Vagina (tissue), 2 donors: ENCODE measurements around the gene SGCD. TPM values are rescaled to one million over a fixed set of nuclear protein-coding genes. Genes with fewer than 3 reads are reported as not detected.

ENCODE experiments used
- DNase-seq, 2 donors: peaks; one replicate each; pipeline ENCODE4 v3.0.0-alpha.2; 2017; ENCODE audit errors: extremely low spot score in 2 of 2
- H3K27ac ChIP-seq: fragments of 200-600 bp; sonication (generic); one replicate; pipeline ENCODE4 v1.5.1; 2019
- H3K27me3 ChIP-seq: fragments of 200-600 bp; sonication (generic); one replicate; pipeline ENCODE4 v1.5.1; 2019
- H3K36me3 ChIP-seq, 2 donors: fragments of 200-600 bp; sonication (generic); one replicate each; pipeline ENCODE4 v1.5.1; 2017 to 2019
- H3K4me1 ChIP-seq: fragments of 200-600 bp; sonication (generic); one replicate; pipeline ENCODE4 v1.5.1; 2019
- H3K4me3 ChIP-seq, 2 donors: fragments of 200-600 bp; sonication (generic); 1 replicate in 1 of 2; 2 replicates in 1 of 2; pipeline ENCODE4 v1.5.1; 2016 to 2019
- H3K9me3 ChIP-seq: fragments of 200-600 bp; sonication (generic); one replicate; pipeline ENCODE4 v1.5.1; 2019
- CTCF ChIP-seq, 3 experiments: fragments of 450-650 bp in 2 of 3; fragments of 200-600 bp in 1 of 3; sonication (generic) in 1 of 3; IDR thresholded peaks; one replicate each; pipeline ENCODE4 v1.5.1; 2017 to 2019; ENCODE audit warnings: antibody characterized with exemption in 3 of 3, mild to moderate bottlenecking in 2 of 3, moderate library complexity in 2 of 3
- POLR2A ChIP-seq, 2 donors: fragments of 450-650 bp; IDR thresholded peaks; one replicate each; pipeline ENCODE4 v1.6.1; 2017; ENCODE audit warnings: antibody characterized with exemption in 2 of 2, mild to moderate bottlenecking in 2 of 2, moderate library complexity in 2 of 2
- POLR2AphosphoS5 ChIP-seq, 2 donors: sonication (generic); formaldehyde crosslinking; IDR thresholded peaks; one replicate each; pipeline ENCODE4 v1.9.0; 2017; ENCODE audit warnings: antibody characterized with exemption in 2 of 2, mild to moderate bottlenecking in 2 of 2, low read depth in 1 of 2; ENCODE audit not compliant: insufficient read depth in 1 of 2
- intact Hi-C: fragments of 100-400 bp; cut with DNase I; formaldehyde crosslinking; loops from one replicate; pipeline ENCODE4 v1.15.1; 2023
- total RNA-seq: library from RNA; depleted of rRNA; stranded (reverse); fragments of >200 nt; gene quantifications from one replicate; pipeline ENCODE4 v1.2.3, GENCODE V29; 2016

Gene SGCD
- total RNA-seq, 1 donor from 2014 or later, result 6.9 TPM

GRCh38 chr5:156380848-156381247, 53.9 kb downstream of the SGCD start:
- no peaks in the 10 kb centered on the region for H3K36me3 ChIP-seq
- no peak for TF ChIP-seq POLR2A (IDR thresholded peaks at IDR 0.05)
- TF ChIP-seq CTCF (IDR thresholded peaks at IDR 0.05), result no peak
- no peak overlapping the region for H3K4me3 ChIP-seq
- no peak for DNase-seq
- no peak overlapping the region for H3K27ac ChIP-seq
- intact Hi-C loops, result no loop called here
- no peaks in the 10 kb centered on the region for H3K27me3 ChIP-seq
- H3K4me1 ChIP-seq, result peaks cover 7% of the 10 kb centered on the region
- H3K9me3 ChIP-seq, result no peaks in the 10 kb centered on the region

GRCh38 chr5:156383510-156384265, 56.7 kb downstream of the SGCD start:
- no peak for DNase-seq
- Histone ChIP-seq H3K9me3 (no peaks in the 10 kb centered on the region), H3K36me3 (no peaks in the 10 kb centered on the region), H3K27ac (peak overlapping the region; percentile 13), H3K4me1 (peaks cover 7% of the 10 kb centered on the region), H3K4me3 (no peak overlapping the region), H3K27me3 (no peaks in the 10 kb centered on the region)
- intact Hi-C loops, result no loop called here
- no peak for TF ChIP-seq POLR2A (IDR thresholded peaks at IDR 0.05)
- TF ChIP-seq POLR2AphosphoS5 (IDR thresholded peaks at IDR 0.05; ENCODE audit: insufficient read depth in 1 of 2, low read depth in 1 of 2), result no peak
- TF ChIP-seq CTCF (IDR thresholded peaks at IDR 0.05), result no peak

- no peaks in the 10 kb centered on the region for H3K9me3 ChIP-seq
- no peak for DNase-seq
- no peak for TF ChIP-seq CTCF (IDR thresholded peaks at IDR 0.05)
- TF ChIP-seq POLR2A (IDR thresholded peaks at IDR 0.05), result no peak
- no peak for TF ChIP-seq POLR2AphosphoS5 (IDR thresholded peaks at IDR 0.05; ENCODE audit: insufficient read depth in 1 of 2, low read depth in 1 of 2)
- H3K4me3 ChIP-seq, result no peak overlapping the region
- H3K36me3 ChIP-seq, result no peaks in the 10 kb centered on the region
- peaks cover 7% of the 10 kb centered on the region for H3K4me1 ChIP-seq
- H3K27ac ChIP-seq, result no peak overlapping the region
- H3K27me3 ChIP-seq, result no peaks in the 10 kb centered on the region
- intact Hi-C loops, result no loop called here
Measured at GRCh38 chr5:156385416-156385815, 58.5 kb downstream of the SGCD start.

- Histone ChIP-seq H3K36me3 (no peaks in the 10 kb centered on the region), H3K9me3 (no peaks in the 10 kb centered on the region), H3K4me3 (no peak overlapping the region), H3K27me3 (no peaks in the 10 kb centered on the region), H3K27ac (no peak overlapping the region), H3K4me1 (peaks cover 7% of the 10 kb centered on the region)
- TF ChIP-seq CTCF (IDR thresholded peaks at IDR 0.05) (no peak), POLR2AphosphoS5 (IDR thresholded peaks at IDR 0.05; ENCODE audit: insufficient read depth in 1 of 2, low read depth in 1 of 2) (no peak), POLR2A (IDR thresholded peaks at IDR 0.05) (no peak)
- DNase-seq, result no peak
- intact Hi-C loops, result no loop called here
Measured at GRCh38 chr5:156386976-156387375, 60.0 kb downstream of the SGCD start.

GRCh38 chr5:156387391-156387790, 60.4 kb downstream of the SGCD start:
- Histone ChIP-seq H3K9me3 (no peaks in the 10 kb centered on the region), H3K4me3 (no peak overlapping the region), H3K27ac (no peak overlapping the region), H3K27me3 (no peaks in the 10 kb centered on the region), H3K36me3 (no peaks in the 10 kb centered on the region), H3K4me1 (peaks cover 7% of the 10 kb centered on the region)
- DNase-seq, result no peak
- intact Hi-C loops, result no loop called here
- TF ChIP-seq POLR2AphosphoS5 (IDR thresholded peaks at IDR 0.05; ENCODE audit: insufficient read depth in 1 of 2, low read depth in 1 of 2) (no peak), POLR2A (IDR thresholded peaks at IDR 0.05) (no peak), CTCF (IDR thresholded peaks at IDR 0.05) (no peak)
